A673 (cell line): ENCODE results near the gene ST3GAL2.

Experiments used
- CTCF ChIP-seq: fragments of 300-800, 200-600 bp; sonication (generic); conservative IDR thresholded peaks from 2 replicates; pipeline ENCODE4 v1.5.1; 2017; ENCODE audit warnings: low read depth, mild to moderate bottlenecking, antibody characterized with exemption, low read length, moderate library complexity, mixed read lengths
- EZH2 ChIP-seq: fragments of 200-600 bp; sonication (generic); IDR thresholded peaks from 2 replicates; pipeline ENCODE4 v1.6.1; 2017; ENCODE audit warnings: borderline replicate concordance, low read depth, mild to moderate bottlenecking, mixed read lengths, antibody characterized with exemption, low read length; ENCODE audit not compliant: poor library complexity, severe bottlenecking

GRCh38 chr16:70378869-70379493 lies 59.9 kb downstream of the ST3GAL2 start:
- no peak for TF ChIP-seq CTCF
- TF ChIP-seq EZH2: no peak
